HG03060 (cell line): ENCODE measurements around the gene LRRC25.
A peak's percentile ranks its signal among the peaks of the same experiment; 100 is the strongest.
"Not testable (repeated sequence)": the region's sequence is repeated elsewhere in the genome, so short reads cannot be mapped to it uniquely, and the experiment has no call there.

Experiments used
- ATAC-seq: cut with Tn5 transposase; IDR thresholded peaks from one replicate; pipeline ENCODE4 v1.9.1; 2021; ENCODE audit warnings: low read depth, moderate number of reproducible peaks; ENCODE audit not compliant: unreplicated experiment

Gene LRRC25

DNA sequence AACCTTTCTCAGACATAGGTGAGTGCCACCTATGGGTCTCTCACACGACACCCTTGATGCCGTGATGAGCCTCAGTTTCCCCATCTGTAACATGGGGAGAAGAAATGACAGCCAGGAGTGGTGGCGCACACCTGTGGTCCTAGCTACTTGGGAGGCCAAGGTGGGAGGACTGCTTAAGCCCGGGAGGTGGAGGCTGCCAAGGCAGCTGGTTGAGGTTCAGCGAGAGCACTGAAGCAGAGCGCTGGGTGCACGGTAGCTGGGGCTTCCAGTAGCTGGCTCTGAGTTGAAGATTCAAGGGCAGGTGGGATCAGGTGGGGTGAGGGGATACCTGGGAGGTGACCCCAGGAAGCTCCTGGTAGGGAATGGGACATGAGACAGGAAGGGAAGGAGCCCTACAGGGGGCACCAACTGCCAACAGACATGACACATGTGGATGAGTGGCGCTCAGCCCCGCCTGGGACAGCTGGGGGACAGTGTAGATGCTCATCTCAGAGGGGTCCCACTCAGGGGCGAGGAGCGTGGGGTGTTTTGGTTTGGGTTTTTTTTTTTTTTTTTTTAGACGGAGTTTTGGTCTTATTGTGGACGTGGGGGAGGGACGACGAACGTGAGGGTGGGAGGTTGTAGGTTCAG, 15.3 kb upstream of the LRRC25 start:
- no peak for ATAC-seq

DNA sequence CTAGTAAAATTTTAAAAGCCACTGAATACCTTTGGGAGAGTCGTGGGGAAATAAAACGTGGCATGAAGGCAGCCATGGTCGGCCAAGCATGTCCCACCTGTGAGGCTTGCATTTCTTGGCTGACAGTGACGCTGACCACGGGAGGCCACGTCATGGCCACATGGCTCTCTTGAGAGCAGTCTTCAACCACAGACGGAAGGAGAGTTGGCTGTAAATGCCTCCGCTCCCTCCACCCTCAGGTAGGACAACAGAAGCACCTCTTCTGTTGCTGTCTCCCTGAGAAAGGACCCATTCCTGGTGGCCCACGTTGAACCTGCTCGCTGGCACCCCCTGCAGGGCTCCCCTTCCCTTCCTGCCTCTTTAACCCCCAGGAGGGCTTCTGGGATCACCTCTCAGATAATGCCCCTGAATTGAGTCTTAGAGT, 10.6 kb upstream of the LRRC25 start:
- ATAC-seq: peak; percentile 71

DNA sequence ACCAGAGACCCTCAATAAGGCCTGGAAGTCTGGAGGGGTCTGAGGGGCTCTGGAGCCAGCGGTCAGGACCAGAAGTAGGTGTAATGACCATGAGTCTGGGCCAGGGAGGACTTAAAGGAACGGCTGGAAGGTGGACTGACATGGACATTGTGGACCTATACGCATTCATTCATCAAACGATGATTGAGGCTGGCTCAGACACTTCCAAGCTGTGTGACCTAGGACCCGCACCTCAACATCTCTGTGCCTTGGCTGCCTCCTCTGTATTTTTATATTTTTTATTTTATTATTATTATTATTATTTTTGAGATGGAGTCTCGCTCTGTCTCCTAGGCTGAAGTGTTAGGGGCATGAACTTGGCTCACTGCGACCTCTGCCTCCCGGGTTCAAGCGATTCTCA, 9.3 kb upstream of the LRRC25 start:
- ATAC-seq: no peak

DNA sequence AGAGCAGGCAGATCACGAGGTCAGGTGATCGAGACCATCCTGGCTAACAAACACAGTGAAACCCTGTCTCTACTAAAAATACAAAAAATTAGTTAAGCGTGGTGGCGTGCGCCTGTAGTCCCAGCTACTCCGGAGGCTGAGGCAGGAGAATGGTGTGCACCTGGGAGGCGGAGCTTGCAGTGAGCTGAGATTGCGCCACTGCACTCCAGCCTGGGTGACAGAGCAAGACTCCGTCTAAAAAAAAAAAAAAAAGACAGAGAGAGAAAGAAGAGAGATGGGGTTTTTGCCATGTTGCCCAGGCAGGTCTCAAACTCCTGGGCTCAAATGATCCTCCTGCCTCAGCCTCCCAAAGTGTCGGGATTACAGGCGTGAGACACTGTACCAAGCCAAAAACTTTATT, 8.3 kb upstream of the LRRC25 start:
- ATAC-seq: not testable (repeated sequence)

DNA sequence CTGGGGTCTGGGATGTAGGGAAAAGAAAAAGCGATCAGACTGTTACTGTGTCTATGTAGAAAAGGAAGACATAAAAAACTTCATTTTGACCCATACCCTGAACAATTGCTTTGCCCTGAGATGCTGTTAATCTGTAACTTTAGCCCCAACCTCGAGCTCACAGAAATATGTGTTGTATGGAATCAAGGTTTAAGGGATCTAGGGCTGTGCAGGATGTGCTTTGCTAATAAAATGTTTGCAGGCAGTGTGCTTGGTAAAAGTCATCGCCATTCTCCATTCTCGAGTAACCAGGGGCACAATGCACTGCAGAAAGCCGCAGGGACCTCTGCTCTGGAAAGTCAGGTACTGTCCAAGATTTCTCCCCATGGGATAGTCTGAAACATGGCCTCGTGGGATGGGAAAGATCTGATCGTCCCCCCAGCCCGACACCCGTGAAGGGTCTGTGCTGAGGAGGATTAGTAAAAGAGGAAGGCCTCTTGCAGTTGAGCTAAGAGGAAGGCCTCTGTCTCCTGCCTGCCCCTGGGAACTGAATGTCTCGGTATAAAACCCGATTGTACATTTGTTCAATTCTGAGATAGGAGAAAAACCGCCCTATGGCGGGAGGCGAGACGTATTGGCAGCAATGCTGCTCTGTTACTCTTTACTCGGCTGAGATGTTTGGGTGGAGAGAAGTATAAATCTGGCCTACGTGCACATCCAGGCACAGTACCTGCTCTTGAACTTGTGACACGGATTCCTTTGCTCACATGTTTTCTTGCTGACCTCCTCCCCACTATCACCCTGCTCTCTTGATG, 5.2 kb upstream of the LRRC25 start:
- ATAC-seq: not testable (repeated sequence)

DNA sequence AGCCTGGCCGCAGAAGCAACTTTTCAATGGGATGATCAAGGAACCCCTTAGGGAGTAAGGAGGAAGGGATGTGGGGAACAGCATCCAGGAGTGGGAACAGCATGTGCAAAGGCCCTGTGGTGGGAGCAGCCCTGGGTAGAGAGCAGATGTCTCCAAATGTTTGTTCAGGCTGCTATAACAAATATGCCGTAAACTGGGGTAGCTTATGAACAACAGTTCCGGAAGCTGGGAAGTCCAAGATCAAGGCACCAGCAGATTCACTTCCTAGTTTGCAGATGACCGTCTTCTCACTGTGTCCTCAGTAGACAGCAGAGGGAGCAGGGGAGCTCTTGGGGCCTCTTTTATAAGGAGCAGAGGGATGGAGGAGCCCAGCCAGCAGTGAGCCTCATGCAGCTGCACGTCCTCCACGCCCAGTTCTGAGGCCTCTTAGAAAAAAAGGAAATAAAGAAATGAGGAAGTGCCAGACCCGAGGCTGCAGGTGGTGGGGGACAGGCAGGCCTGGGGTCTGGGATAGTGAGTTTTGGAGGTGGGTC, 4.2 kb upstream of the LRRC25 start:
- no peak for ATAC-seq

DNA sequence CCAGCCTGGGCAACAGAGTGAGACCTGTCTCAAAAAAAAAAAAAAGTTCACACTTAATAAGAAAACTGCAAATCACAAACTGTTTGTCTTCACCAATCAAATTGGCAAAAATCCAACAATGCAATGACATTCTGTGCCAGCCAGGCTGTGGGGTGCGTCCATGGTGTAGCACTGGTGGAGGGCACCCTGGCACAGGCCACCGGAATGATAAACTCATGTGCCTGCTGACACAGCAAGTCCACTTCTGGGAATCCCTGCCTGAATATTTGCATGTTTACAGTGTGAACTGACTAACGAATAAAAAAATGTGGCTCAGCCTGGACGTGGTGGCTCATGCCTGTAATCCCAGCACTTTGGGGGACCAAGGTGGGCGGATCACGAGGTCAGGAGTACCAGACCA, 1.6 kb upstream of the LRRC25 start:
- no peak for ATAC-seq

DNA sequence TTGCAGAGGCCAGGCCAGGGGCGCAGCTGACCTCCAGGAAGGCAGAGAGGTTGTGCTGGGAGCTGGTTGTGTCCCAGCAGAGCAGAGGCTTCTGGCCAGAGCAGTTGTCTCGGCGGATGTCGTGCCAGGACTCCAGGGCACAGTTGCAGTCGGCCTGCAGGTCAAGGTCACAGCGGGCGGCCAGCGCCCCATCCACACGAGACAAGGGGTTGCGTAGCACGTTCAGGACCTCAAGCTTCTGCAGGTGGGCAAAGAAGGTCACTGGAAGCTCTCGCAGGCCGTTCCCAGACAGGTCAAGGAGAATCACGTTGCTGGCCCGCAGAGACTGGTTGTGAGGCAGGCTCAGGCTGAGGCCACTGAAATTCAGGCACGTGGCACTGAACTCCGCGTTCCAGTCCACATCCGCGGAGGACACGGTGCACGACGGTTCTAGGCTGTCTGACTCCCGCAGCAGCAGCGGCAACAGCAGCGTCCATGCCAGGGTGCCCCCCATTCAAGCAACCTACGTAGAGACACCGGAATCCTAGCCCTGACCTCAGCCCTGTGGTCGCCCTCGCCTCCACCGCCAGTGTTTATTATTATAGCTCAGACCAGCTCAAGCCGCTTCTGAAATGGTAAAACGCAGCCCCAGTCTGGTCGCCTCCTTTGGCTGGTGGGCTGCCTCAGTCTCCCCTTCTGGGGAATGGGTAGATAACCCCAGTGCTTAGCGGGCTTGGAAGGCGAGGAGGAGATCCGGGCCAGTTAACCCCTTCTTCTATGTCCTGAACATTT, 766 bp downstream of the LRRC25 start:
- no peak for ATAC-seq

DNA sequence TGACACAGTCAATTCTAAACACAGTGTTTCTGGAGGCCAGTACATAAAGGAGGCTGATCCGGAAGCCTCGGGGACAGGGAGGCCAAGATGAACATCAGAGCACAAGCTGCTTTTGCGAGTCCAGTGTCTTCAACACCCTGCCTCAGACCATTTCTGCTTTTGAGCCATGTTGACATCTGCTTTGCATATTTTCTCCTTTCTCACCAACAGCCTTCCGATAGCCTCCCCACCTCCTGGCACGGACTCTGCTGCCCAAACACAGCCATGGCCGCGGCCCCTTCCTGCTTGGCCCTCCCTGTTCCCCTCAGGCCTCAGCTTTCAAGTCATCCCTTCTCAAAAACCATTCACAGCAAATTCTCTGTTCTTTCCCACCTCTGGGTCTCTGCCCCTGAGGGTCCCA, 3.6 kb downstream of the LRRC25 start:
- ATAC-seq: no peak

DNA sequence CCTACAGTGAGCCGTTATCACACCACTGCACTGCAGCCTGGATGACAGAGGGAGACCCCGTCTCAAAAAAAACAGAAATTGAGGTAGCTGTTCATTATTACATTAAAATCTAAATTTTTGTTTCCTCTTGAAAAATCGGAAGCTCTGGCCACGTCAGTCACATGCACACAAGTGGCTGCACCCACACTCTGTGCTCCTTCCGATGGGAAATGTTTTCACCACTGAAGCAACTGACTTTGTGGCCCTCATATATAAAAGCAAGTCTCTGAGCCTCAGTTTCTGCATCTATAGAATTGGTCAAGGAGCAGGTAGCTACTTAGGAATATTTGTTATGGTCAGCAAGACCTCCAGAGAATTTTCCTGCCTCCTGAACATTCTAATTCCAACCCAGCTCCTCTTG, 4.5 kb downstream of the LRRC25 start:
- no peak for ATAC-seq

DNA sequence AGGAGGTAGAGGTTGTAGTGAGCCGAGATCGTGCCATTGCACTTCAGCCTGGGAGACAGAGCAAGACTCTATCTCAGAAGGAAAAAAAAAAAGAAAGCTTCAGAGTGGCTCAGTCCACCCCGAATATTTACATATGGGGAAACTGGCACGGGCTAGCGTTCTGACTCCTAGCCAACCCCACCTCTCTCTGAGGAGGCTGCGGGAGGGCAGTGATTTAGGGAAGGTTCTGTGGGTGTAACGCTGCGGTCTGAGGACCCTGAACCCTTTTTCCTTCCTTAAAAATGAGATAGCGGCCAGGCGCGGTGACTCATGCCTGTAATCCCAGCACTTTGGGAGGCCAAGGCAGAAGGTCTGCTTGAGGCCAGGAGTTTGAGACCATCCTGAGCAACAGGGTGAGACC, 5.0 kb downstream of the LRRC25 start:
- no peak for ATAC-seq

DNA sequence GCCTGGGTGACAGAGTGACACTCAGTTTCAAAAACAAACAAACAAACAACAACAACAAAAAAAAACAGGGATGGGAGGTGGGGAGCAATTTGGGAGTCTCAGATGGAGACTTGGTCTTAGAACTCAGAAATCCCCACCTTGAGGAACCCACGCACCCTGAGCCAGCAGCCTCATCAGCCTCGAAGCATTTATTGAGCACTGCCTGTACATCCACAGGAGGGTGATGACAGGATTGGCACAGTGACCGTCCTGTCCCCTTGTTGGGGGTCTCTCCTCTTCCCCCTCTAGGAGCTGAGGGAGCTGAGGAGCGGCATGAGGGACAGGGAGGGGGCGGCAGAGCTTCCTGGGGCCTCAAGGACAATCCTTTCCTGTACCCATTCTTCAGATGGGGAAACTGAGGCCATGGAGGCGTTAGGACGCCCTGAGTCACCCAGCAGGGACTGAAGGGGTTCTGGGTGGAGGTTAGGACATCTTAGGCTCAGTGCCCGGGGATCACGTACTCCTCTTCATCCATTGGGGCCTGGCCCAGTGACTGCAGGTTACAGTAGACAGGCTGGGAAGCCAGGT, 5.8 kb downstream of the LRRC25 start:
- no peak for ATAC-seq

DNA sequence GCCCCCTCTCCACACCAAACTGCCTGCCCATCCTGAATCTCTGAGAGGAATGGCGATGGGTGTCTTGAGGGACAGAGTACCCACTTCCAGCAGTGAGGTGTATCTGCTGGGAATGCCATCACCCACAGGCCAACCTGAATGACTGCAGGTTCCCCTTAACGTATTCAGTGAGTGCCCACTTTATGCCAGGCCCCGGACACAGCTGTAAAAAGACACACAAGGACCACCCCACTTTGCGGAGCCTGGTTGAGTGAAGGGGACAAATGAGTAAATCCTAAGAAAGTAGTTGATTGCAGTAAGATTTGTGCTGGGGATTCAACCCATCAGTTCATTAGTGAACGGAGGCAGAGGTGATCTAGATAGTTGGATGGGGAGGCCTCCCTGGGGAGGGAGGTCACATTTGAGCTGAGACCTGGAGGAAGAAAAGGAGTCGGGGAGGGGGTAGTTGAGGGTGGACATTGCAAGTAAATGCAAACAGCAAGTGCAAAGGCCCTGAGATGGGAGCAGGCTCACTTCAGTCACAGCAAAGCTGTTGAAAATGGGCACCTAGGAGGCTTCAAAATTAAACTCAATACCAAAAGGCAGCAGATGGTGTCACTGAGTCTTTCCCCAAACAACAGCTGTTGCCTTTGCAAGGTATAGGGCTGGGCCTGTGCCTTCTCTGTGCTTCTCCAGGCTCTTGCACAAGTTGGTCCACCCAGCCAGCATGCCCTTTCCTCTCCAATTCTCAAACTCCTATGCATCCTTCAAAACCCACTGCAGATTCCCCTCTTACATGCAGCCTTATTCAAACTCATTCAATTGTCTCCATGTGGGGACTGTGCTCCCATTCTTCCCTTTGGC, 7.1 kb downstream of the LRRC25 start:
- ATAC-seq: no peak

DNA sequence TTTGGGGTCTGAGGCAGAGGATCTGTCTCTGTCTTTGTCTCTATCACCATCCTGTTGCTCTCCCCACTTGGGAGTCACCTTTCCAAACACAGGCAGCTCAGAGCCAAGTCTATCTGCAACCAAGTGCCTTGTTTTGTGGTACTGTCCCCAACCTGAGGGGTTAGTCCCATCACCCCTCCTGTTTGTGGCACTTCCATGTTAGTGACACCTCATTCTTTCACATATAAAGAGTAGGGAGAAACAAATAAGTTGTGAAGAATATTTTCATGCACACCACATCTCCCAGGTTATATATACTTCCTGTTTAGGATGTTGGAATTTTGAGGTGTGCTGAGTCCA, 7.7 kb downstream of the LRRC25 start:
- ATAC-seq: no peak

DNA sequence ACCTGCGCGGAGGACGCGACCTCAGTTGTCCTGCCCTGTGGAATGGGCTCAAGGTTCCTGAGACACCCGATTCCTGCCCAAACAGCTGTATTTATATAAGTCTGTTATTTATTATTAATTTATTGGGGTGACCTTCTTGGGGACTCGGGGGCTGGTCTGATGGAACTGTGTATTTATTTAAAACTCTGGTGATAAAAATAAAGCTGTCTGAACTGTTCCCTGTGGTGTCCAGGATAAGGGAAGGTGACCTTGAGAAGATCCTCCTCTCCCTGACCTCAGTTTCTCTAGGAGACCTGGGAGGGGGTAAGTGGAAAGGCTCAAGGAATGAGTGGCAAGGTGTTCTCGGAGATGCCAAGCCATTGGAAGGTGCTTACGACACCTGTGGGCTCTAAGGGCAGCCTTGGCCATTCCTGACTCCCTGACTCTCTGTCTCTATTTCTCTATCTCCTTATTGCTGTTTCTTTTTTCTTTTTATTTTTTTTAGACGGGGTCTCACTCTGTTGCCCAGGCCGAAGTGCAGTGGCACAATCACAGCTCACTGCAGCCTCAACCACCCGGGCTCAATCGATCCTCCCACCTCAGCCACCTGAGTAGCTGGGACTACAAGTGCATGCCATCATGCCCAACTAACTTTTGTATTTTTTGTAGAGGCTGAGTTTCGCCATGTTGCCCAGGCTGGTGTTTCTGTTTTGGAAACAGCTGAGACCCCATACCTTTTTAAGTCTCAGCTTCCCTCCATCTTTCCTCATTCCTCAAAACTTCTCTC, 8.3 kb downstream of the LRRC25 start:
- ATAC-seq: no peak

DNA sequence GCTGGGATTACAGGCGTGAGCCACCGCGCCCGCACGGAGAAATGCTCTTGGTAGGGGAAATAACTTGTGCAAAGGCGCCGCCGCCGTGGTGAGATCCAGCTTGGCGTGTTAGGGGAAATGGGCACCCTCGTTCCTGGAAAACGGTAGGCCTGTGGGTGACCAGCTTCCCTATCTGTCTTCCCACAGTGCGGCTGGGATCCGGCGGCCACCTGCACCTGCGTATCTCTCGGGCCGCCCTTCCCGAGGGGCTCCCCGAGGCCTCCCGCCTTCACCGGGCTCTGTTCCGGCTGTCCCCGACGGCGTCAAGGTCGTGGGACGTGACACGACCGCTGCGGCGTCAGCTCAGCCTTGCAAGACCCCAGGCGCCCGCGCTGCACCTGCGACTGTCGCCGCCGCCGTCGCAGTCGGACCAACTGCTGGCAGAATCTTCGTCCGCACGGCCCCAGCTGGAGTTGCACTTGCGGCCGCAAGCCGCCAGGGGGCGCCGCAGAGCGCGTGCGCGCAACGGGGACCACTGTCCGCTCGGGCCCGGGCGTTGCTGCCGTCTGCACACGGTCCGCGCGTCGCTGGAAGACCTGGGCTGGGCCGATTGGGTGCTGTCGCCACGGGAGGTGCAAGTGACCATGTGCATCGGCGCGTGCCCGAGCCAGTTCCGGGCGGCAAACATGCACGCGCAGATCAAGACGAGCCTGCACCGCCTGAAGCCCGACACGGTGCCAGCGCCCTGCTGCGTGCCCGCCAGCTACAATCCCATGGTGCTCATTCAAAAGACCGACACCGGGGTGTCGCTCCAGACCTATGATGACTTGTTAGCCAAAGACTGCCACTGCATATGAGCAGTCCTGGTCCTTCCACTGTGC, 9.1 kb downstream of the LRRC25 start:
- no peak for ATAC-seq

DNA sequence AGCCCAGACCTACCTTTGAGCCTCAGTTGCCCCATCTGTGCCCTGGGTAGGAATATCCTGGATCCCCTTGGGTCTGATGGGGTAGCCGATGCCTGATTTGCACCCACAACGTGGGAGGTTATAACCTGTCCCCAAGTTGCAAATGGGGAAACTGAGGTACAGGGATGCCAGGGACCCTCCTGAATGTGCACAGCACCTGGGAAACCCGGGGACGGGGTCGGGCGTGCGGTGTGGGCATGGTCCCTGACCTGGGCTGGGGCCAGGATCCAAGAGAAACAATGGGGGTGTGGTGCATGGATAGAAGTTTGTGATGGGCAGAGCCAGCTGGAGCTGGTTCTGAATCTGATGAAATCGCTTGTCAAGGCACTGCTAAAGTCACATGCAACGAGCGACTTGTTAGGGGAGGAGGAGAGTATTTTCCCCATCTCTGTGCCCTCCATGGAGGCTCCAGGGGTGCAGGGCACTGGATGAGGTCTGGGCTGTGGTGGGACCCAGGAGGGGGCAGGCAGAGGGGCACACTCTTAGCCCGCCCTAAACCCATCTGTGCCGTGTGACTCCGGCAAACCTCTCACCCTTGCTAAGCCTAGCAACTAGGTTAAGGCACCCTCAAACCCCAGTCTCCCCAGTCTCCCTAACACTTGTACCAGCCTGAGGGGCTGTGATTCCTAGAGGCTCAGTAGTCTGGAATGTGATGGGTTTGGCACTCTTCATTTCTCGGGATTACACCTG, 10.7 kb downstream of the LRRC25 start:
- no peak for ATAC-seq
